ENCODE data around the gene RASD1.

RASD1 gene

GRCh38 chr17:17509601-17510425 is 13.6 kb upstream of the RASD1 start:
- DNase-seq, result no peak

GRCh38 chr17:17508646-17509591 is 12.7 kb upstream of the RASD1 start:
- no peak for DNase-seq

- no peak for DNase-seq
These were observed 11.9 kb upstream of the RASD1 start for GRCh38 chr17:17508019-17508535.

GRCh38 chr17:17507465-17508011 is 11.3 kb upstream of the RASD1 start:
- DNase-seq, result peak; percentile 81

- peak; percentile 38 for DNase-seq
These were observed 10.8 kb upstream of the RASD1 start for GRCh38 chr17:17506893-17507464.

- no peak for DNase-seq
These were observed 10.1 kb upstream of the RASD1 start for GRCh38 chr17:17506181-17506741.

- DNase-seq, result no peak
These were observed 9.5 kb upstream of the RASD1 start for GRCh38 chr17:17505610-17506171.

GRCh38 chr17:17505151-17505550 is 9.0 kb upstream of the RASD1 start:
- DNase-seq, result no peak

- DNase-seq, result no peak
These were observed 8.3 kb upstream of the RASD1 start for GRCh38 chr17:17504341-17505140.

- DNase-seq, result no peak
These were observed 7.5 kb upstream of the RASD1 start for GRCh38 chr17:17503566-17504130.

- no peak for DNase-seq
These were observed 6.8 kb upstream of the RASD1 start for GRCh38 chr17:17502741-17503565.

- no peak for DNase-seq
These were observed 4.9 kb upstream of the RASD1 start for GRCh38 chr17:17500999-17501605.

- no peak for DNase-seq
These were observed 3.4 kb upstream of the RASD1 start for GRCh38 chr17:17499402-17500145.

GRCh38 chr17:17498606-17499301 is 2.6 kb upstream of the RASD1 start:
- no peak for DNase-seq

GRCh38 chr17:17497845-17498520 is 1.8 kb upstream of the RASD1 start:
- no peak for DNase-seq

GRCh38 chr17:17497065-17497844 is 1.1 kb upstream of the RASD1 start:
- no peak for DNase-seq

Measured in NCI-H524 treated with DMSO at 0.1 percent for 48 hours (cell line).